Activated effector memory CD4-positive, alpha-beta T cell treated with Interleukin-2 at 50 U/mL for 16 hours (primary cell): Measurements from ENCODE around the gene TMEM52B.
"Not testable (repeated sequence)": the region's sequence is repeated elsewhere in the genome, so short reads cannot be mapped to it uniquely, and the experiment has no call there.

Experiments used
- DNase-seq: peaks from one replicate; pipeline ENCODE4 v3.0.0-alpha.2; 2020

The TMEM52B gene

GRCh38 chr12:10171973-10172728 is 6.7 kb upstream of the TMEM52B start, which contains the start of gene OLR1:
Gene OLR1 (minus strand): TSS chr12:10172132. CDS start chr12:10172077, 55 bp downstream.
- DNase-seq: no peak

- no peak for DNase-seq
Measured at GRCh38 chr12:10174986-10175614, 3.7 kb upstream of the TMEM52B start.

GRCh38 chr12:10175846-10176636 is 2.8 kb upstream of the TMEM52B start:
- no peak for DNase-seq

GRCh38 chr12:10179776-10180181 is 947 bp downstream of the TMEM52B start:
- DNase-seq: no peak

- DNase-seq: no peak
Measured at GRCh38 chr12:10182354-10183049, 3.7 kb downstream of the TMEM52B start.

GRCh38 chr12:10184261-10184843 is 5.5 kb downstream of the TMEM52B start:
- no peak for DNase-seq

GRCh38 chr12:10186299-10186698 is 7.5 kb downstream of the TMEM52B start:
- DNase-seq: no peak

GRCh38 chr12:10186958-10187357 is 8.1 kb downstream of the TMEM52B start:
- not testable (repeated sequence) for DNase-seq

- DNase-seq: no peak
Measured at GRCh38 chr12:10189653-10190052, 10.8 kb downstream of the TMEM52B start.

GRCh38 chr12:10190558-10191388 is 11.9 kb downstream of the TMEM52B start:
- peak; percentile 34 for DNase-seq

- no peak for DNase-seq
Measured at GRCh38 chr12:10191865-10192264, 13.0 kb downstream of the TMEM52B start.

- DNase-seq: no peak
Measured at GRCh38 chr12:10194160-10194670, 15.4 kb downstream of the TMEM52B start.

GRCh38 chr12:10196210-10196609 is 17.4 kb downstream of the TMEM52B start:
- no peak for DNase-seq

GRCh38 chr12:10197879-10198278 is 19.0 kb downstream of the TMEM52B start:
- no peak for DNase-seq

GRCh38 chr12:10204495-10204894 is 25.7 kb downstream of the TMEM52B start:
- not testable (repeated sequence) for DNase-seq

GRCh38 chr12:10205220-10205807 is 26.5 kb downstream of the TMEM52B start:
- DNase-seq: no peak

- no peak for DNase-seq
Measured at GRCh38 chr12:10207136-10207535, 28.3 kb downstream of the TMEM52B start.

GRCh38 chr12:10210225-10210624 is 31.4 kb downstream of the TMEM52B start:
- no peak for DNase-seq

- no peak for DNase-seq
Measured at GRCh38 chr12:10211101-10211939, 32.5 kb downstream of the TMEM52B start.
